ENCODE measurements around the gene TRAK1.

The TRAK1 gene

DNA sequence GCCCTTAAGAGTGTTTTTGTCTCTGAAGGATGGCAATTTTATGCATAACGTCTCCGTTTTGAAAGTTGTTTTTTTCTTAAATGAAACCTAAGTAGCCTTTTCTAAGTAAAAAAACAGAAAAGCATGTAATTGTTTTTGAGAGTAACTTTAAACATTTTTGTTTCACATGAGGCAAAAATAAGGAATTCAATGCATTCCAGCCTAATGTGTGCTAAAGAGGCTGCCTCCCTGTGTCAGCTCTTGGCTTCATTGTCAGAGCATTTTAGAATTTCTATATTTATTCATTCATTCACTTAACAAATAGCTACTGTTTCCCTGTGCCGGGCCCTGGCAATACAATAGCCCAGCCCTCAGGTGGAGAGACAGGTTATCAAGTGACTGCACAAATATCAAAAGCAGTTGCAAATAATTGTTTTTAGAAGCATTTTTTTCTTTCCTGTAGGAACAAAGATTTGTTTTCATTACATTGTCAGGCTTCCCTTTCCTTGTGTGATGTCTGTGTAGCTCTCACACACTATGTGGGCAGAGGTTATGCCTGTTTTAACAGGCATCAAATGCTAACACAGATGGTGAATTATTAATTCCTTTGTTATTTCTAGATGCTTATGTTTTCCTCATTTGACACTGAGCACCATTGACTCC is 93.0 kb downstream of the TRAK1 start:
- no peak for DNase-seq

DNA sequence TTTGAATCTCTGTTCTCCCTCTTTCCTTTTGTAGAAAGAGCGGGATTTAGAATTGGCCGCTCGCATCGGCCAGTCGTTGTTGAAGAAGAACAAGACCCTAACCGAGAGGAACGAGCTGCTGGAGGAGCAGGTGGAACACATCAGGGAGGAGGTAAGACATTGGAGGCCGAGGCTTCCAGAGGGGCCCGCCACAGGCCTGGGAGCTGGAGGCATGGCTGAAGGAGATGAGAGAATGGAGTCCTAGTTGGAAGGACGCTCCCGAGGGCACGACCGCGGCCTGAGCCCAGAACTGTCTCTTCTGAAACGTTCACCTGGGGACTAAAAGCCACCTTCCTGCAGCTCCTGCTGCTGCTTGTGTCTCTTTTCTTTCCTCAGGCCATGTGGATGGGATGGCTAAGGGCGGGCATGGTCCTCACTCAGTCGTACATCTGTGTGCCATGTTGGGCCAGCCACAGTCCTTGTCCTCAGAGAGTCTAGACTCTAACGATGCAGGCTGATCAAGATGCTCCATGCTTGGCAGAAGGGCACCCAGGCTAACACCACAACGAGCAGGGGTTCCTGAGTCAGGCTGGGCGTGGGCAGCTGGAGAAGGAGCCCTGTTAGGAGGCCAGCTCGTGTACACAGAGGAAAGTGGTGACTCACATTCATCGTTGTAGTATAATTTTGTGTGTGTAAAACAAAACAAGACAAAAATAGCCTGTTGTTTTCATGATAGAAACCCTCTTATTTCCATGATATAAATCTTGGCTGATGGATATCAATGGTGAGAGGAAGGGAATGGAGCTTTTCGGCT is 93.7 kb downstream of the TRAK1 start:
- no peak for DNase-seq

DNA sequence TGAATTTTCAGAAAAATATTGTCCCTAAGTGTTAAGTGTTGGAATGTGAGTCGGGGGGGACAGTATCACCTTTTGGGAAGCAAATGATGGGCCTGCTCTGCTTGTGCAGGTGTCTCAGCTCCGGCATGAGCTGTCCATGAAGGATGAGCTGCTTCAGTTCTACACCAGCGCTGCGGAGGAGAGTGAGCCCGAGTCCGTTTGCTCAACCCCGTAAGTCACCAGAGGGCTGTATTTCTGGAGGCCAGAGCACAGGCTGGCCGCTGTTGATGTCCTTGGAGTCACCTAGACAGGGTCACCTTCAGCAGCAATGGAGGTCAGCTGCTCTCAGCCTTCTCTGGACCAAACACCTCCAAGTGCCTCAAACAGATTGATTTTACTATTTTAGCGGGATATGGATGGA is 96.8 kb downstream of the TRAK1 start:
- DNase-seq, result no peak

DNA sequence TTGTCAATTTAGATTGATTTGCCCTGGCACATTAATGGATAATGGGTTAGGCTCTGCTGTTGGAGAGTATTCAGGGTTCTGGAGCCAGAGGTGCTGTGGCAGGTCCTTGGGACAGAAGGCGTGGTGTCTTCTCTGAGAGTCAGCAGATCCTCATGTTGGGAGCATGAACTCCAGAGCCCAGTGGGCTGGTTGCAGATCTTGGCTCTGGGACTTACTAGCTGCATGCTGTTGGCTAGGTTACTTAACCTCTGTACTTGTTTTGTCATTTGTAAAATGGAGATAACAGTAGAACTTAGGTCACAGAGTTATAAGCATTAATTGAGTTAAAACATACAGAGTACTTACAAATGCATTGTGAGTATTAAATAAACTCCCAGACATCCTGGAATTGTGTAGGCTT is 97.2 kb downstream of the TRAK1 start:
- no peak for DNase-seq

DNA sequence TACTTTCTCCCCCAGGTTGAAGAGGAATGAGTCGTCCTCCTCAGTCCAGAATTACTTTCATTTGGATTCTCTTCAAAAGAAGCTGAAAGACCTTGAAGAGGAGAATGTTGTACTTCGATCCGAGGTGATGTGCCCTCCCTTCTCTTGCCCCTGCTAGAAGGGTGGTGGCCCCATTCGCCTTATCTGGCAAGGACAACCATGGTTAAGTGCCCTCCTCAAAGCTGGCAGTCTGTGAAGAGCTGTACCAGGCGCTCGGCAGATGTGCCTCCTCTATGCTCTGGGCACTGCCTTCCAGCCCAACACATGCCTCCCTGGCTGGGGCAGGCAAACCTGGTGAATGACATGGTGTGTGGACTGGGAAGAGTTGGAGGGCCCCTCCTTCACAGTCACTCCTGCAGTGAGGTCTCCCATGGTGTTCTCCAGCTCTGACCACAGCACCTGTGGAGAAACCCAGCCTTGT is 97.9 kb downstream of the TRAK1 start:
- no peak for DNase-seq

DNA sequence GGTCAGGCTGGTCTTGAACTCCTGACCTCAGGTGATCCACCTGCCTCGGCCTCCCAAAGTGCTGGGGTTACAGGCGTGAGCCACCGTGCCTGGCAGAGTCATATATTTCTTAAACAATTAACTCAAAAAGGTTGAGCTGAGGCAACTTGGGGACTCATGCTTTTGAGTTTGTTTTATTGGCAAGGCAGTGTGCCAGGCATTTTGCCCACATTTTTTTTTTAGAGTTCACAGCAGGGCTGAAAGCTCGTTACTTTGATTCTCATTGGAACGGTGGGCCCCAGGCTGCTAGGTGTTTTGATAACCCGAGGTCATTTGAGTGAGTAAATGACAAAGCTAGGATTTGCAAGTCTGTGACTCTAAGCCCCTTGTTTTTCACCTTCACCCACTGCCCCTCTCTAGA is 98.6 kb downstream of the TRAK1 start:
- no peak for DNase-seq

DNA sequence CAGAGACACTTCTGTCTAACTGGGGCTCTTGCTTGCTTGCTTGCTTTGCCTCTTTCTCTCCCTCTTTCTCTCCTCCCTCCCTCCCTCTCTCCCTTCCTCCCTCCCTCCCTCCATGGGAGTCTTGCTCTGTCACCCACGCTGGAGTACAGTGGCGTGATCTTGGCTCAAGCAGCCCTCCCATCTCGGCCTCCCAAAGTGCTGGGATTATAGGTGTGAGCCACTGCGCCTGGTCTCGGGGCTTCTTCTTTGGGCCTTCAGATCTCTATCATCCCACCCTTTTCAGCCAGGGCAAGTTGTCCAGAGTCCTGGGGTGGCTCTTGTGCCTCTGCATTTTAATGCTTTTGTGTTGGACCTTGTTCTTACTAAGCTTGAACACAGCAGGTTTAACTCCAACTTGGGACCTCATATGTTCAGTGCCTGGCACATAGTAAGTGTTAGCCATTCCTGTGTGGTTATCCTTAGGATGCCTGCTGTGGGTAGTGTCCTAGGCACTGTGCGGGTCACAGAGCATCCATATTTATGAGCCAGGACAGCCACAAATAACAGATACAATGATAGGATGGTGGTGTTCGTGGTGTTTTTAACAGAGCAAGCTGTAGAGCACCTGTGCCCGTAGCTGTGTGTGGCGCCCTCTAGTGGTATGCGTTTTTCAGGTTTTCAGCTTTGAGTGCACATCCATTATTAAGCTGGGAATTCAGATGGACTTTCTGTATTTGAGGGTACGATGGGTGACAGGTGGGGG is 99.7 kb downstream of the TRAK1 start:
- no peak for DNase-seq

DNA sequence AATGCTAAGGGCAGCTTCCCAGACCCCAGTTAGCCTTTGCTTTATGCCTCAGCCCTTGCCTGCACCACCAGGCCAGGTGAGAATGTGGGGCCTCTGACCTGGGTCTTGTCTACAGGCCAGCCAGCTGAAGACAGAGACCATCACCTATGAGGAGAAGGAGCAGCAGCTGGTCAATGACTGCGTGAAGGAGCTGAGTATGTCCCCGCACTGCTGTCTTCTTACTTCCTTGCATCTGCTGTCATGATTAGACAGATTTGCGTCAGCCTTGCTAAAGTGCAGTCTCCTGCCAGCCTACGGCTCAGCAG is 100.2 kb downstream of the TRAK1 start:
- no peak for DNase-seq

DNA sequence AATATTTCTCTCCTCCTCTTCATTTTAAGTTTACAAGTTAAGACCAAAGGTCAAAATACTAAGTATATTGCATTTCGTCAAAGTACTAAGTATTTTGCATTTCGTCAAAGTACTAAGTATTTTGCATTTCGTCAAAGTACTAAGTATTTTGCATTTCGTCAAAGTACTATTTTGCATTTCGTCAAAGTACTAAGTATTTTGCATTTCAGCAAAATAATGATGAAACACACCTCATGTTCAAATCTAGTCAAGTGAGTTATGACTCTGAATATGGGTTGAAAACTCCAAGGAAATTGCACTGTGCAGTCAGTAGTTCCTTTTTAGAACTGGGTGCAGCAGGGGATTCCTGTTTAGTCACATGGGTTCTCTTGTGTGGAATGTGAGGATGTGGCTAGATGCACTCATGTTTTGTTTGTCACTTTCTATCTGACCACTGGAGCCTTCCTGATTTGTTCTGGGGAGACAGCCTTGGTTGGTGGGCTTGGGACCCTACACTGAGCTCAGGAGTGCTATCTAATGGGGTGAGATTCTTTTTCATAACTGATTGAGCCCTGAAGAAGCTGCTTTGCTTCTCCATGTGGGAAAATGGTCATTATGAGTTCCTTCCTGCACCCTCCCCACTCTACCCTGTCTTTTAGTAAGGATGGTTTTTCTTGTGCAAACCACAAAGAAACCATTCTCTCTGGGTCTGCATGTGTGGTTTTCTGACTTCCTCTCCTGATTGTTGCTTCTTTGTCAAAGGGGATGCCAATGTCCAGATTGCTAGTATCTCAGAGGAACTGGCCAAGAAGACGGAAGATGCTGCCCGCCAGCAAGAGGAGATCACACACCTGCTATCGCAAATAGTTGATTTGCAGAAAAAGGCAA is 101.4 kb downstream of the TRAK1 start:
- DNase-seq, result no peak

DNA sequence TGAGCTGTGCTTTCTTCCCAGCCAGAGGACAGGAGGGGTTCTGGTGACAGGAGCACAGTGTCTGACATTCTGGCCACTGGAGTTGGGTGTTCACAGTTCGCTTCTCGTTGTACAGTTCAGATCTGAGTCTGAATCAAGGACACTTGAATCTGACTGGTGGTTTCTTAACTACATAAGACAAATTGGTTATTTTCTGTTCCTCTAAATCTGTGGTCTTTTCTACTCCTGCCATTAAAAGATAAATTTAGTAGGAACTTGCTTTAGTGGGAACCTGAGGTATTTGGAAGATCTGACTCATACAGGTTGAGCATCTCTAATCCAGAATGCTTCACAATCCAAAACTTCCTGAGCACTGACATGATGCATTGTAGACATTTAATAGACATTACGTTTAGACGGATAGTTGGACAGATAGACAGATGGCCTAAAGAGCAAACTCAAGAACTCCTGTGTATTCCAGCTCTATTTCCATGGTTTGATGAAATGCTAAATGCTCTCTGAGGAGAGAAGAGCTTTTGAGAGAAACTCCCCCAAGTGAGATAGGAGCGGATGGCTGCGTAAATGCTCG is 103.9 kb downstream of the TRAK1 start:
- no peak for DNase-seq

DNA sequence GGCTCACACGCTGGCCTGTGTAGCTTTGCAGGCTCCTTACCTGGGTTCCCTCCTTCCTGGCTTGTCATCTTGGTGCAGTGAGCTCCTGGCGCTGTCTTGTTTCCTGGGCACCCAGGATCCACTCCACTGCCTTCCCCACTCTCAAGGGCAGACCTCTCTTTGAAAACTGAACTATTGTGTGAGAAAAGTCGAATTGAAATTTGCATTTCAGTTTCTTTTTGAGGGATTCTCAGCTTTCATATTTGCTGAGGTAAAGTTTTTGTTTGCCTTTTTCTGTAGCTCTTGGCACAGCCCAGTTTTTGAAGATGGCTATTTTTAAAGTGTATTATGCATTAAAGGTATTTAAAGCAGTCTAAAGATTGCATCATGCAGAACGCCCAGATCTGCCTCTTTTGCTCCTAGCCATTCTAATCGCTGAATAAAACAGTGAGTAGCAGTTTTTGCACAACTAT is 104.7 kb downstream of the TRAK1 start:
- DNase-seq, result no peak

DNA sequence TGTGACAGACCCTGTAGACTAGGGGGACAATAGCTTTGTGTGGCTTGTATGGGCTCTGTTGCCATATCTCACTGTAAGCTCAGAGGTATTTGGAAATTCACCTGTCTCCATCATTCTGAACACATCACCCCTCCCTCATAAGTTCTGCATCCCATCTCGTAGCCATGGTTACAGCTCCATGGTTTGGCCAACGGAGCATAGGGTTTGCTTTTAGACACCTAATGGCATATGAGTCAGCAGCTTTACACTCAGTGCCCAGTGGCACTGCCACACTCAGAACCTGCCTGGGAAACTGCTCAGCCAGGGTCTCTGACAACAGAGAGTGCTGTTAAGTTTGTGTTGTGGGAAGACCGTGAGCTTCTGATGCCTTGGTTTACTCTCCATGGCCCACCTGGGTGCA is 107.6 kb downstream of the TRAK1 start:
- no peak for DNase-seq

DNA sequence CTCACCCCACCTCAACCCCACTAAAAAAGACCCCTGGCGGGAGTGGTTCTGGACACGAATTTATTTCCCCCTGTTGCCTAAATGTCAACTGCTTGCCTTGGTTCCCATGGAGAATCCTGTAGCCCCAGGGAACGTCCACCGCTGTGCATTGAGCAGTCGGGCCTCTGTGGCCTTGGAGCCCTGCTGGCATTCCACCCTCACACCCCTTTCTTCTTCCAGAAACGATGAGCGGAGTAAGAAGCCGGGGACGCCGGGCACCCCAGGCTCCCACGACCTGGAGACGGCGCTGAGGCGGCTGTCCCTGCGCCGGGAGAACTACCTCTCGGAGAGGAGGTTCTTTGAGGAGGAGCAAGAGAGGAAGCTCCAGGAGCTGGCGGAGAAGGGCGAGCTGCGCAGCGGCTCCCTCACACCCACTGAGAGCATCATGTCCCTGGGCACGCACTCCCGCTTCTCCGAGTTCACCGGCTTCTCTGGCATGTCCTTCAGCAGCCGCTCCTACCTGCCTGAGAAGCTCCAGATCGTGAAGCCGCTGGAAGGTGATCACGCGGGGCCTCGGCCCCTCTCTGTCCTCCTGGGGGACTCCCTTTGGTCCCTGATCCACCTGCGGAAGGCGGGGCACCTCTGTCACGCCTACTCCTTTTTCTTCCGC is 111.2 kb downstream of the TRAK1 start:
- no peak for DNase-seq

DNA sequence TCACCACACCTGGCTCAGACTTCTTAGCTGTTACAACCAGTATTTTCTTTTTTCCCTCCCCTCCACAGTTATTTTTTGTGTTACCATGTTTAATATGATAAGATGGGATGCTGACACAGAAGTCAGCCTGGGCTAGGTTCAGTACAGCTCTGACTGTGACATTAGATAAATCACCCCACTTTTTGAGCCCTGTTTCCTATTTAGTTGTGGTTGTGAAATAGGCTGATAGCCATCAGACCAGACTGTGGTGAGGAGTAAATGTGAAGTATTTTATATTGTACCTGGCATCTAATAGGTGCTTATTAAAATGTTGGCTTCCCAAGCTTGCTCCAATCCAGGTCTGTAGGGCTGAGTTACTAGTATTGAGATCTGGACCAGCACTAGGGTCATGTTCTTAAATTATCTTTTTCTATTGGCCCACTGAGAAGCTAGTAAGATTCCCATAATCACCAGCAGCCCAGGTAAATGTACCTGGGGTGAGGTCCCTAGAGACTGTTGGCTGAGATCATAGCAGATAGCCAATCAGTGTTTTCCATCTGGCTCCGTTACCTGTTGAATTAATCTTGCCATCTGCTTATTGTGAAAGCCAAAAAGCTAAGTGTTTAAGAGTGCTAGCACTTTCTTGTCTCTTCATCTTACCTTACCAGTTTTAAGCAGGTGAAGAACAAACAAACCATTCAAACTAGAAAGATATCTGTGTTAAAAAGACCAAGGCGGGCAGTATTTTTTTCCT is 113.9 kb downstream of the TRAK1 start:
- DNase-seq, result no peak

DNA sequence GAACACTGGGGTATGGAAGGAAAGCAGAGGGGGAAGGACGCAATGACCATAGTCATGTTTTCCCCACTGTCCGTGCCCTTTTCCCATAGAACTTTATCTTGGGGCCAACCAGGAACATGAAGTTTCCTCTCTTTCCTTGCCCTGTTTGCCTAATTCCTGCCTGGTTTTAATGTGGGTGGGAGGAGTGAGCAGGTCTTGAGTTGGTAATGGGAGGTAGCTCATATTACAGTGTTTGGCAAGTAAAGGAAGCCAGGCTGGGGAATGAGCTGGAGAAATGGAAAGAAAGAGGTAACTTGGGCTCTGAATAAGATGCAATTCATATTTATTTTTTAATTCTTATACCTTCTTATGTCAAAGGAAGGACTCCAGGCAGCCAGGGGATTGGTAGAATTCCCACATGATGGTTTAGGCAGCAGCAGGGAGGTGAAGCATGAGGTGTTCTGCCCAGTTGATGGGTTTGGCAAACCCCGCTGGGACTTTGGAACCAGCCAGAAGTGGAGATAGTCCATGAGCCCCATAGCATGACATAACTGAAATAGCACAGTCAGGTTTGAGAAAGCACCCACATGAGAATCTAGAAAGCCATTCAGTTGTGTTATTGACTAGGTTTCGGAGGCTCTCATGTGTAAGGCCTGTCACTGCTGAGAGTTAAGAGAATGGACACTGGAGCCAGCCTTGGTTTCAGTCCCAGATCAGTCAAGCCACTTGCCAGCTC is 114.8 kb downstream of the TRAK1 start:
- DNase-seq, result no peak

DNA sequence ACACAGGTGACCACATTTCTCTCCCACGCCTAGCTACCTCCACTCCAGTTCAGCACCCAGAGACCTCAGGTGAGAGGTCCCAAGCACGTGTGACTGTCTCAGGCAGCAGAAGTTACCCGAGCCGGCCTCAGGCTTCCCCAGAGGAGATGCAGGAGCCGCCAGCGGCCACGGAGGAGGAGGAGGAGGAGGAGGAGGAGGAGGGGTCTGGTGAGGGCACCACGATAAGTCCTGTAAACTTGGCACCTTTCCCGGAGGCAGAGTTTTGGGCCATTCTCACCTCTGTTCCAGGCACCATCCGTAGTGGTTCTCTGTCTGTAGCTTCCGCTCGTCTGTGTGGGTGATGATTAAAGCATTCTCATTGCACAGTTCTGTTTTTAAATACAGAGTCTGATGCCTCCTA is 118.8 kb downstream of the TRAK1 start:
- DNase-seq, result no peak

DNA sequence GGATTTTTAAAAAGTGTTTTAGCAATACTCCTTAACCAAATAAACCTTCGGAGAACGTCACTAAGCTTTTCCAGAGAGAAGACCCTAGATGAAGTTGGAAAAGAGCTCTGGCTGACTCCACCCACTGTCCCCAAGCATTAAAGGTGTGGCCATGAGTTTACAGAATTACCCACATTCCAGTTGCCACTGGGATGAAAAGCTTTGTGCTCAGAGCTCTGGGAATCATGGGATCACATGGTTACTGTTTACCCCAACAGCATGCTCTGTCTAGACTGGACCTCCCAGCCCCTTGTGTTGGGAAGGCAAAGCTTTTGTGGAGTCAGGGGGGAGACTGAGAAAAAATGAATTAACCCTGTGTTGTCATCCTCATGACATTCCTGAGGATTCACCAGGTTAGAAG is 119.6 kb downstream of the TRAK1 start:
- DNase-seq, result no peak

DNA sequence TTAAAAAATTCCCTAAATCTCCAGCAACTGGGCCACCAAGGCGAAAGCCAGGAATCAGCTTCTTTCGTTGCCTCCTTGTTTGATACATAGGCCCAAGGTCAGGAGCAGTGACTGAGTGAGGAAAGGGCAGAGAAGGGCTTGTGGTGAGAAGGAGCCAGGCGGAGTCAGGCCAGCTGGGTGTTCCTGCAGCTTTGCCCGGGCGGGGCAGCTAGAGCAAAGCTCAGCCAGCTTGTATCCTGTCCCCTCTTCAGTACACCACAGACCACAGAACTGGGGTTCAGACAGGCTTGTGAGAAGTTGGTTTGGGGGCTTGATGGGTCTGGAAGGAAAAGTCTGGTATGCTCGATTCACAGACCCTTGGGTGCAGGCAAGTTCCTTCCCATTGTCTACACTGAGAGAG is 122.3 kb downstream of the TRAK1 start:
- DNase-seq, result no peak

DNA sequence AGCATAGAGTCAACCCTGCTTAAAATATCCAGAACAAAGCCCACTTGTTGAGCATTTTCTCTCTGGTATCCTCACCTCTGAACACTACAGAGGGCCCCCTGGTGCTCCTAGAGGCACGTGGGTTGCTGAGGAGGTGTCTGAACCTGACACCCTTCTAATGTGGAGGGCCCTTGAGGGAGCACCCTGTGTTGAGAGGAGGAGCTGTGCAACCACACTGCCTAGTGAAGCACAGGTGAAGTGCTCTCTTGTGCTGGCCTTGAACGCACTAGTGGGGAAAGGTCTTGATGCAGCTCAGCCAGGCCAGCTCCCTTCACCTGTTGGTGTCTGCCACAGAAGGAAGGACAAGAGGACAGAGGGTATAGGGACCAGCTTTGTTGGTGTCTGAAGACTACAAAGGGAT is 122.9 kb downstream of the TRAK1 start:
- no peak for DNase-seq

DNA sequence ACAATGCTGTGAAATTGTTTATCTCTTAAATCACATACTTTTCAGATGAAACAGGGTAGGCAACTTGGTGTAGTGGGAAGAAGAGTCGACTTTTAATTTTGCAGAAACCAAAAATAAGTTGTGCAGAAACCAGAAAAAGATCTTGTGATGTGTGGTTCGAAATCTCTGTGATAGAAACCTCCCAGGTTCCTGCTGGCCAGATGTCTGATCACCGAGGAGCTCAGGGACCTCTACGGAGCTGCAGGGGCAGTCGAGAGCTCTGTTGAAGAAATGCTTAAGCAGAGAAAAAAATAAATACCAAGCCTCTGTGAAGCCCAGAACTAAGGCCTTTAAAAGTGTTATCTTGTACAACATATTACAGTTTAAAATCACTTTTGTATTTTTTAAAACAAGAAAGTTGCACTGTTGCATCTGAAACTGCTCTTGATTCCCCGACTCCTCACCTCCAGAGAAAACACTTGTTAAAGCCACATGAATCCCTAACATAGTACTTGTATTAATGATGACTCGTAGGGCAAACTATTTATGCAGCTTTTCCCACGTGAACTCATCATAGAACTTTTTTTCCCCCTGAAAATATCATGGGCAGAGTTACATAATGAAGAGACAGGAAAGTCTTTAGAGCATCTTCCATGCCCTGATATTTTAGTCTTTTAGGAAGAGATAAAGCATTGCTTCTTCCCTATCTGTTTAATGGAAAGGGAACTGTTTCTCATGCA is 123.6 kb downstream of the TRAK1 start:
- DNase-seq, result no peak

Data from cortex of kidney (tissue), 1 donor.